KMS-11 (cell line): ENCODE measurements around the gene PRRT4.

Source experiments
- H2AFZ ChIP-seq: fragments of 200-600 bp; sonication (generic); 2 replicates; pipeline ENCODE4 v1.6.1; 2016; ENCODE audit warnings: antibody characterized with exemption, mixed run types, low read depth
- H3K27ac ChIP-seq: fragments of 200-600 bp; sonication (generic); 2 replicates; pipeline ENCODE4 v1.6.1; 2016; ENCODE audit warnings: mild to moderate bottlenecking, mixed run types
- H3K27me3 ChIP-seq: fragments of 200-600 bp; sonication (generic); 2 replicates; pipeline ENCODE4 v1.6.1; 2017; ENCODE audit warnings: mild to moderate bottlenecking, low read depth, mixed run types, moderate library complexity; ENCODE audit not compliant: insufficient read depth
- H3K36me3 ChIP-seq: fragments of 200-600 bp; sonication (generic); 2 replicates; pipeline ENCODE4 v1.6.1; 2017; ENCODE audit warnings: mild to moderate bottlenecking, mixed run types; ENCODE audit not compliant: insufficient read depth
- H3K4me1 ChIP-seq: fragments of 200-600 bp; sonication (generic); 2 replicates; pipeline ENCODE4 v1.6.1; 2016; ENCODE audit warnings: mild to moderate bottlenecking, low read depth, mixed run types; ENCODE audit not compliant: poor library complexity, severe bottlenecking
- H3K4me2 ChIP-seq: fragments of 200-600 bp; sonication (generic); 2 replicates; pipeline ENCODE4 v1.7.0; 2016; ENCODE audit warnings: mild to moderate bottlenecking, mixed run types
- H3K4me3 ChIP-seq: fragments of 200-600 bp; sonication (generic); IDR thresholded peaks from 2 replicates; pipeline ENCODE4 v1.6.1; 2017; ENCODE audit warnings: low read depth, low read length, mixed read lengths; ENCODE audit not compliant: insufficient read depth
- H3K79me2 ChIP-seq: fragments of 200-600 bp; sonication (generic); 2 replicates; pipeline ENCODE4 v1.6.1; 2016; ENCODE audit warnings: low read depth, mixed run types; ENCODE audit not compliant: insufficient read depth
- H3K9ac ChIP-seq: fragments of 200-600 bp; sonication (generic); 2 replicates; pipeline ENCODE4 v1.6.1; 2016; ENCODE audit warnings: mild to moderate bottlenecking, mixed run types
- H4K20me1 ChIP-seq: fragments of 200-600 bp; sonication (generic); 2 replicates; pipeline ENCODE4 v1.6.1; 2016; ENCODE audit warnings: mild to moderate bottlenecking, mixed run types; ENCODE audit not compliant: insufficient read depth
- TF ChIP-seq, protein P1 (sequence below): fragments of 200-600 bp; sonication (generic); conservative IDR thresholded peaks from 2 replicates; pipeline ENCODE4 v1.6.1; 2017; ENCODE audit warnings: low read depth, mild to moderate bottlenecking, antibody characterized with exemption, low read length, moderate library complexity, mixed read lengths

Gene PRRT4

DNA sequence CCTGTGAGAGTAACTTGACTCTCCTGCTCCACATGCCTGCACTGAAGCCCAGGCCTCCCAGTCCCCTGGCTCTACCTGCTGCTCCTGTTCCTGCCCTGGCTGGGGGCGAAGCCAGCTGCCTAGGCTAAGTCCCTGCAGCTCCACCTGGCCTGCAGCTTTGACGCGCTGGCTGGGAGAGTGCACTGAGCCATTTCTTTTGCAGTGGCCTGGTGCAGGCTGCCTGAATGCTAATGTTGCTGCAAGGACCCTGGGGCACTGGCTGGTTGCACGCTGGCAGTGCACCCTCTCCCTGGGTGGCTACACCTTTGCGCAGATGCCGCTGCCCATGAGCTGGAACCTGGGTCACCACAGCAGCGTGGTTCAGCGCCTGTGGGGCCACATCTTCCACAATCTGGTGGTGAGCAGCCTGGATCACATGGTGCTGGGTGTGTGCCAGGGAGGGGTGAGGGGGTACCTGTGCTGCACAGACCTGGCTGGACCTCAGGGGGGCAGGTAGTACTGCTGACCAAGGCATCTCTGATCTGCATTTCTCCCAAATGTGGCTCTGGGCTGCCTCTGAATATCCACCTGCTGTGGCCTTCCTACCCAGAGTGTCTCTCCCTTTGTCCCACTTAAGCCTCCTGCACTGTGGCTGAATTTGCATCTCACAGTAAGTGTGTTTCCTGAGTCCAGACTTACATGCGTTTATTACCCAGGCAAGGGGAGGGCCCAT, 28.3 kb upstream of the PRRT4 start:
- Histone ChIP-seq H3K4me2 (no peak overlapping the region), H3K4me3 (no peak overlapping the region), H3K27ac (no peak overlapping the region), H3K9ac (no peak overlapping the region), H2AFZ (no peak overlapping the region), H3K27me3 (no peaks in the 10 kb centered on the region; the same call in 1 of the 2 replicates), H3K4me1 (no peaks in the 10 kb centered on the region), H4K20me1 (no peaks in the 10 kb centered on the region), H3K79me2 (no peaks in the 10 kb centered on the region), H3K36me3 (no peaks in the 10 kb centered on the region)
- TF ChIP-seq, protein P1, sequence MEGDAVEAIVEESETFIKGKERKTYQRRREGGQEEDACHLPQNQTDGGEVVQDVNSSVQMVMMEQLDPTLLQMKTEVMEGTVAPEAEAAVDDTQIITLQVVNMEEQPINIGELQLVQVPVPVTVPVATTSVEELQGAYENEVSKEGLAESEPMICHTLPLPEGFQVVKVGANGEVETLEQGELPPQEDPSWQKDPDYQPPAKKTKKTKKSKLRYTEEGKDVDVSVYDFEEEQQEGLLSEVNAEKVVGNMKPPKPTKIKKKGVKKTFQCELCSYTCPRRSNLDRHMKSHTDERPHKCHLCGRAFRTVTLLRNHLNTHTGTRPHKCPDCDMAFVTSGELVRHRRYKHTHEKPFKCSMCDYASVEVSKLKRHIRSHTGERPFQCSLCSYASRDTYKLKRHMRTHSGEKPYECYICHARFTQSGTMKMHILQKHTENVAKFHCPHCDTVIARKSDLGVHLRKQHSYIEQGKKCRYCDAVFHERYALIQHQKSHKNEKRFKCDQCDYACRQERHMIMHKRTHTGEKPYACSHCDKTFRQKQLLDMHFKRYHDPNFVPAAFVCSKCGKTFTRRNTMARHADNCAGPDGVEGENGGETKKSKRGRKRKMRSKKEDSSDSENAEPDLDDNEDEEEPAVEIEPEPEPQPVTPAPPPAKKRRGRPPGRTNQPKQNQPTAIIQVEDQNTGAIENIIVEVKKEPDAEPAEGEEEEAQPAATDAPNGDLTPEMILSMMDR, result no peak

DNA sequence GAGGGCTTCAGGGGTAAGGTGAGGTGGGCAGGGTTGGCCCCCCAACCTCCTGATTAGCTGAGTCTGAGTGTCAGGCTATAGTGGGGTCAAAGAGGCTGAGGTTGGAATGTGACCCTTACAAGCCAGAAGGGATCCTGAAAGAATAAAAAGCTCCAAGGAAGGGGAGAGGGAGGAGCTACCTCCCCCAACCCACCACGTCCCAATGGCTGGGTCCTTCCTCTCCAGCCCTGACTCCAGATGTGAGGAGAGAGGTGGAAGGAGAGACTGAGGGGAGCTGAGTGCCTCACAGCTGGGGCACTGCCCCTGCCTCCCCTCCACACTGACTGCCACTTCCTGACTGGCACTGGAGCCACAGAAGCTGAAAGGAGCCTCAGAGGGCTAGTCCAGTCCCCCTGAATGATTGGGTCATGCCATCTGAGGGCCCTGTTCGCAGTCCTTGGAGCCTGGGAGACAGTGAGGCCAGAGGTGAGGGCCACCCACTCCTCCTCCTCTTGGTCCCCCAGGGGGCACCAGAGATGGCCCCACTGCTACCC, 27.7 kb upstream of the PRRT4 start:
- H2AFZ ChIP-seq, result no peak overlapping the region
- no peak overlapping the region for H3K4me2 ChIP-seq
- H3K9ac ChIP-seq, result no peak overlapping the region
- no peaks in the 10 kb centered on the region for H4K20me1 ChIP-seq
- no peaks in the 10 kb centered on the region for H3K36me3 ChIP-seq
- H3K27me3 ChIP-seq, result no peaks in the 10 kb centered on the region; the same call in 1 of the 2 replicates
- TF ChIP-seq, protein P1, result no peak
- no peaks in the 10 kb centered on the region for H3K79me2 ChIP-seq
- no peak overlapping the region for H3K27ac ChIP-seq
- H3K4me3 ChIP-seq, result no peak overlapping the region
- no peaks in the 10 kb centered on the region for H3K4me1 ChIP-seq

DNA sequence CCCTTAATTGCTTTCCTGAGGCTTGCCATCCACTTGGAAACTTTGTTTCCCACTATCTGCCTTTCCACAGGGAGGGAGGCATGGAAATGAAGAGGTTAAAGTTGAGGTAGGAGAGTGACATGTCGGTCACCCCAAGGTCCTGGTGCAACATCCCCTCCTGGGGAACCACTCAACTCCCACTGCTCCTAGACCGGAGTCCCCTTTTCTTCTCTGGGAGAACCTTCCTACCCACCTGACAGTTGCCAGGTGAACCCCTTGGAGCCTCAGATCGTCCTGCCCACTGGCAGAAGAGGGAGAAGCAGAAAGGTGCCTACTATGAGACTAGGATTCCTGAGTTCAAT, 26.6 kb upstream of the PRRT4 start:
- no peaks in the 10 kb centered on the region for H3K4me1 ChIP-seq
- TF ChIP-seq, protein P1, result no peak
- H2AFZ ChIP-seq, result no peak overlapping the region
- no peak overlapping the region for H3K4me3 ChIP-seq
- H3K9ac ChIP-seq, result no peak overlapping the region
- H3K27ac ChIP-seq, result no peak overlapping the region
- H3K27me3 ChIP-seq, result no peaks in the 10 kb centered on the region; the same call in 1 of the 2 replicates
- no peaks in the 10 kb centered on the region for H3K36me3 ChIP-seq
- H3K79me2 ChIP-seq, result no peaks in the 10 kb centered on the region
- no peak overlapping the region for H3K4me2 ChIP-seq
- no peaks in the 10 kb centered on the region for H4K20me1 ChIP-seq

DNA sequence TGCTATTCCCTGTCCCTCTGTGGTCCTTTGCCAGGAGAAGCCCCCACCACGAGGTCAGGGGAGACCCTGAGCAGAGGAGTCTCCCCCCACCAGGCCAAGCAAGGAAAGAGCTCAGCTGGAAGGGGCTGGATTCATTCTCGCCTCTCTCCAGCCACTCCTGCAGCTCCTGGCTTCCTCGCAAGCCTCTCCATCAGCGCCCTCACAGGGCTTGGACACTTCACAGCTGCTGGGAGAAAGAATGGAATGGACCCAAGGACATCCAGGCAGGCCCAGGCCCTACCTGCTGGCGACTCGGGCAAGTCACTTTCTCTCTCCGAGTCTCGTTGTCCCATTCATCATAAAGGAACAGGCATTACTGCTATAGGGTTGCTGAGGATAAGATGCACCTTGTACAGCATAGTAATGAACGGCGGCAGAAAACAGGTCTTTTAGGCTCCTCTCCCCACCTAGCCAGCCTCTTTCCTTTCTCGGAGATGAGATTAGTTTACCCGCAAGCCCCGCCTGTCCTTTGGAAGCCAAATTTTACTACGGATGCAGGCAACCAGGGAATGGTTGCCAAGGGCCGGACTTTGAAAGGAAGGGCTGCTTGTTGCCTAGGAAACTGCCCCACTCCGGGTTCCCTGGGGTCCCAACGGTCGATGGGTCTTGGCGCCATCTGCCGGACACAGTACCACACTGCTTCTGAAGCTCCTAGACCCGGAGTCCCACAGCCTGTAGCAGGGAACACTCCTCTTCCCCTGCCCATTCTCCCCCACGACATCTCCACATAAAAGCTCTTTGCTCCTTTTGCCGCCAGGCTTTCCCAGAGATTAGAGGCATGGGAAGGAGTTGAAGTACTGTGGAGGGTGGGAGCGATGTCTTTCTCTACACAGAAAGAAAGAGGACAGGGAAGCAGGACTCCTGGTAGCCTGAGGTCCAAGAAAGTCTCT, 26.0 kb upstream of the PRRT4 start:
- no peaks in the 10 kb centered on the region for H3K4me1 ChIP-seq
- no peak overlapping the region for H3K4me2 ChIP-seq
- no peak overlapping the region for H2AFZ ChIP-seq

More for the DNA sequence above, 26.0 kb upstream of the PRRT4 start:
- Histone ChIP-seq H3K27ac (no peak overlapping the region), H3K36me3 (no peaks in the 10 kb centered on the region), H3K9ac (no peak overlapping the region), H3K27me3 (no peaks in the 10 kb centered on the region; the same call in 1 of the 2 replicates), H3K79me2 (no peaks in the 10 kb centered on the region), H3K4me3 (no peak overlapping the region), H4K20me1 (no peaks in the 10 kb centered on the region)
- TF ChIP-seq, protein P1, result peak; percentile 96
